ENCODE measurements around the gene NCF4. TPM values are rescaled to one million over a fixed set of nuclear protein-coding genes. Genes with fewer than 3 reads are reported as not detected.

The NCF4 gene
- polyA plus RNA-seq, 2 of the 4 experiments (the other 2 are of a cell fraction): not detected

- no peak for FAIRE-seq
- Histone ChIP-seq H3K27ac (no peak overlapping the region), H3K4me1 (no peaks in the 10 kb centered on the region), H3K4me3 (no peak overlapping the region), H3K9me3 (no peaks in the 10 kb centered on the region), H3K4me2 (no peak overlapping the region)
- no peak for TF ChIP-seq PBX3 (IDR thresholded peaks at IDR 0.05)
- no peak for TF ChIP-seq REST (IDR thresholded peaks at IDR 0.05)
- TF ChIP-seq RNF2 (IDR thresholded peaks at IDR 0.05; ENCODE audit: borderline replicate concordance, low read depth): no peak
- no peak for TF ChIP-seq TP53 (CRISPR knock-in tag; IDR thresholded peaks at IDR 0.05)
- no peak for TF ChIP-seq CHD2 (IDR thresholded peaks at IDR 0.05; ENCODE audit: low read length, partially characterized antibody)
- TF ChIP-seq HMGXB4 (CRISPR knock-in tag; IDR thresholded peaks at IDR 0.05; ENCODE audit: borderline replicate concordance): no peak
- no peak for TF ChIP-seq RAD21 (conservative IDR thresholded peaks at IDR 0.05 in 1 of 2, IDR thresholded peaks at IDR 0.05 in 1 of 2)
- TF ChIP-seq ZFP36 (IDR thresholded peaks at IDR 0.05; ENCODE audit: borderline replicate concordance, partially characterized antibody): no peak
- TF ChIP-seq USF2 (IDR thresholded peaks at IDR 0.05): no peak
- TF ChIP-seq KDM1A (IDR thresholded peaks at IDR 0.05; ENCODE audit: low read depth): no peak
- no peak for TF ChIP-seq EP300 (IDR thresholded peaks at IDR 0.05)
- no peak for TF ChIP-seq ZNF302 (CRISPR knock-in tag; IDR thresholded peaks at IDR 0.05)
- TF ChIP-seq GATA3 (IDR thresholded peaks at IDR 0.05; ENCODE audit: borderline replicate concordance): no peak
- TF ChIP-seq POLR2A (IDR thresholded peaks at IDR 0.05; ENCODE audit: low read length): no peak
- TF ChIP-seq FOSL2 (IDR thresholded peaks at IDR 0.05): no peak
- no peak for TF ChIP-seq FOSL2 (CRISPR knock-in tag; IDR thresholded peaks at IDR 0.05)
- no peak for TF ChIP-seq RARB (CRISPR knock-in tag; IDR thresholded peaks at IDR 0.05)
- no peak for TF ChIP-seq ELK1 (IDR thresholded peaks at IDR 0.05; ENCODE audit: low read depth, low read length)
- no peak for DNase-seq (ENCODE audit: low read depth in 1 of 2, low spot score in 1 of 2)
- ATAC-seq: no peak
- CTCF ChIA-PET: interaction anchor here (0.5 to 1.1 kb wide), 3 partner anchors 32 to 389 kb away, joined by 3 to 5 read pairs (median 4); no protein-coding TSS in a partner anchor
- POLR2A ChIA-PET: no interaction called here
- WGBS (ENCODE audit: missing lambda C conversion rate): 53% methylated on average over 8 of the region's 10 CpGs
These were observed 46.0 kb upstream of the NCF4 start for GRCh38 chr22:36814801-36815200.
